ENCODE measurements around the gene ABCC12. TPM values are rescaled to one million over a fixed set of nuclear protein-coding genes. Genes with fewer than 3 reads are reported as not detected.

Gene ABCC12
- polyA plus RNA-seq, 1 donor from 2014 or later, result not detected

GRCh38 chr16:48184681-48185080, 28.9 kb upstream of the ABCC12 start:
- H3K27me3 ChIP-seq (ENCODE audit: insufficient read depth, low read depth, low read length), result no peaks in the 10 kb centered on the region
- TF ChIP-seq CTCF (IDR thresholded peaks at IDR 0.05; ENCODE audit: poor library complexity, severe bottlenecking), result no peak
- TF ChIP-seq MXI1 (conservative IDR thresholded peaks at IDR 0.05; ENCODE audit: poor library complexity, severe bottlenecking), result no peak
- no peak for TF ChIP-seq POLR2AphosphoS5 (IDR thresholded peaks at IDR 0.05)
- TF ChIP-seq EZH2 (IDR thresholded peaks at IDR 0.05; ENCODE audit: borderline replicate concordance, insufficient read depth, low read length, poor library complexity, severe bottlenecking), result no peak
- TF ChIP-seq EP300 (conservative IDR thresholded peaks at IDR 0.05; ENCODE audit: poor library complexity, severe bottlenecking), result no peak
- TF ChIP-seq SMC3 (conservative IDR thresholded peaks at IDR 0.05; ENCODE audit: poor library complexity), result no peak
- no peak for TF ChIP-seq RAD21 (conservative IDR thresholded peaks at IDR 0.05)
- TF ChIP-seq TAF1 (IDR thresholded peaks at IDR 0.05; ENCODE audit: low read depth), result no peak
- TF ChIP-seq REST (IDR thresholded peaks at IDR 0.05; ENCODE audit: borderline replicate concordance), result no peak

GRCh38 chr16:48182979-48183537, 27.3 kb upstream of the ABCC12 start:
- H2AFZ ChIP-seq (ENCODE audit: low read depth, low read length), result no peak overlapping the region
- no peaks in the 10 kb centered on the region for H3K27me3 ChIP-seq (ENCODE audit: insufficient read depth, low read depth, low read length)
- TF ChIP-seq SMC3 (conservative IDR thresholded peaks at IDR 0.05; ENCODE audit: poor library complexity), result no peak
- TF ChIP-seq RAD21 (conservative IDR thresholded peaks at IDR 0.05), result no peak
- TF ChIP-seq EZH2 (IDR thresholded peaks at IDR 0.05; ENCODE audit: borderline replicate concordance, insufficient read depth, low read length, poor library complexity, severe bottlenecking), result no peak
- TF ChIP-seq CTCF (IDR thresholded peaks at IDR 0.05; ENCODE audit: poor library complexity, severe bottlenecking), result no peak
- no peak for TF ChIP-seq TAF1 (IDR thresholded peaks at IDR 0.05; ENCODE audit: low read depth)
- TF ChIP-seq REST (IDR thresholded peaks at IDR 0.05; ENCODE audit: borderline replicate concordance), result no peak
- no peak for TF ChIP-seq MXI1 (conservative IDR thresholded peaks at IDR 0.05; ENCODE audit: poor library complexity, severe bottlenecking)
- no peak for TF ChIP-seq EP300 (conservative IDR thresholded peaks at IDR 0.05; ENCODE audit: poor library complexity, severe bottlenecking)
- TF ChIP-seq POLR2AphosphoS5 (IDR thresholded peaks at IDR 0.05), result no peak
- no peak overlapping the region for H3K4me2 ChIP-seq (ENCODE audit: low read length)
- no peak overlapping the region for H3K4me3 ChIP-seq (ENCODE audit: low read length)
- H3K9ac ChIP-seq (ENCODE audit: low read length), result no peak overlapping the region
- H4K20me1 ChIP-seq (ENCODE audit: insufficient read depth), result no peaks in the 10 kb centered on the region
- no peak overlapping the region for H3K27ac ChIP-seq (ENCODE audit: low read length)
- H3K9me3 ChIP-seq (ENCODE audit: low read length), result no peaks in the 10 kb centered on the region
- no peaks in the 10 kb centered on the region for H3K36me3 ChIP-seq (ENCODE audit: insufficient read depth, low read length)
- H3K79me2 ChIP-seq (replicated peaks; ENCODE audit: insufficient read depth, low read length), result no peaks in the 10 kb centered on the region
- H3K9me2 ChIP-seq (ENCODE audit: insufficient read depth, low read length), result no peaks in the 10 kb centered on the region
- no peaks in the 10 kb centered on the region for H3F3A ChIP-seq (ENCODE audit: insufficient read depth, low read length, poor library complexity, severe bottlenecking)

More at GRCh38 chr16:48184681-48185080, 28.9 kb upstream of the ABCC12 start:
- no peak overlapping the region for H3K27ac ChIP-seq (ENCODE audit: low read length)
- H3K9ac ChIP-seq (ENCODE audit: low read length), result no peak overlapping the region
- no peaks in the 10 kb centered on the region for H3K9me3 ChIP-seq (ENCODE audit: low read length)
- H4K20me1 ChIP-seq (ENCODE audit: insufficient read depth), result no peaks in the 10 kb centered on the region
- H3K79me2 ChIP-seq (replicated peaks; ENCODE audit: insufficient read depth, low read length), result no peaks in the 10 kb centered on the region
- no peak overlapping the region for H3K4me2 ChIP-seq (ENCODE audit: low read length)
- H3F3A ChIP-seq (ENCODE audit: insufficient read depth, low read length, poor library complexity, severe bottlenecking), result no peaks in the 10 kb centered on the region
- no peak overlapping the region for H2AFZ ChIP-seq (ENCODE audit: low read depth, low read length)
- H3K9me2 ChIP-seq (ENCODE audit: insufficient read depth, low read length), result no peaks in the 10 kb centered on the region
- H3K4me3 ChIP-seq (ENCODE audit: low read length), result no peak overlapping the region
- no peaks in the 10 kb centered on the region for H3K36me3 ChIP-seq (ENCODE audit: insufficient read depth, low read length)

All from neural cell (in vitro differentiated cells).